Left ventricle myocardium inferior (tissue), 1 donor: ENCODE data around the gene CYTH4. TPM values are rescaled to one million over a fixed set of nuclear protein-coding genes. Genes with fewer than 3 reads are reported as not detected.

ENCODE experiments used
- DNase-seq: peaks from one replicate; pipeline ENCODE4 v3.0.0-alpha.2; 2020
- H3K27ac ChIP-seq: fragments of 200-600 bp; replicated peaks from 2 replicates; pipeline ENCODE4 v1.8.0; 2021
- H3K27me3 ChIP-seq: fragments of 200-600 bp; 2 replicates; pipeline ENCODE4 v1.8.0; 2021; ENCODE audit warnings: low read depth
- H3K36me3 ChIP-seq: fragments of 200-600 bp; 2 replicates; pipeline ENCODE4 v1.8.0; 2021
- H3K4me1 ChIP-seq: fragments of 200-600 bp; 2 replicates; pipeline ENCODE4 v1.8.0; 2021
- H3K4me3 ChIP-seq: fragments of 200-600 bp; 2 replicates; pipeline ENCODE4 v1.8.0; 2021; ENCODE audit warnings: mild to moderate bottlenecking, moderate library complexity
- H3K9me3 ChIP-seq: fragments of 200-600 bp; replicated peaks from 2 replicates; pipeline ENCODE4 v1.8.0; 2021
- intact Hi-C: fragments of 100-400 bp; cut with micrococcal nuclease; formaldehyde crosslinking; loops from one replicate; pipeline ENCODE4 v1.11.0; 2022
- total RNA-seq: library from RNA; stranded (reverse); fragmentation: NEBNext Ultra II Directional; extraction: Animal tissue kit (Norgen Biotek cat#: 25700); gene quantifications from one replicate; pipeline ENCODE4 v1.2.1, GENCODE V29; 2021
- TF ChIP-seq, protein P1 (sequence below): fragments of 200-600 bp; IDR thresholded peaks from 2 replicates; pipeline ENCODE4 v1.8.0; 2021; ENCODE audit warnings: antibody characterized with exemption, mild to moderate bottlenecking, borderline replicate concordance
- donor health status: DM: no; HTN: yes; CAD: no; lungs with severe emphysema.

Gene CYTH4
- total RNA-seq, 1 donor from 2014 or later, result 4.8 TPM

DNA sequence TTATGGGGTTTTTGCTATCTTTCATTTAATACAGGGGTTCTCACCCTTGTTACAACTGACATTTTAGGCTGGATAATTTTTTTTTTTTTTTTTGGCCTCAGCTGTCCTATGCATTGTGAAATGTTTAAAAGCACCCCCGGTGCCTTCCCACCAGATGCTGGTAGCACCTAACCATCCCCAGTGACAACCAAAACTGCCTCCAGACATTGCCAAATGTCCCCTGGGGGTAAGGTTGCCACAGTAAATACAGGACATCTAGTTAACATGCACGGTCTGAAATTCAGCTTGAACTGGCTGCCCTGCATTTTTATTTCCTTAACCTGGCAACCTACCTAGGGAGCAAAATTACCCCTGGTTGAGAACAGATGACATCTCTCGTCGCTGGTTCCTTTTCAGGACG is 72.4 kb downstream of the CYTH4 start:
- TF ChIP-seq, protein P1, sequence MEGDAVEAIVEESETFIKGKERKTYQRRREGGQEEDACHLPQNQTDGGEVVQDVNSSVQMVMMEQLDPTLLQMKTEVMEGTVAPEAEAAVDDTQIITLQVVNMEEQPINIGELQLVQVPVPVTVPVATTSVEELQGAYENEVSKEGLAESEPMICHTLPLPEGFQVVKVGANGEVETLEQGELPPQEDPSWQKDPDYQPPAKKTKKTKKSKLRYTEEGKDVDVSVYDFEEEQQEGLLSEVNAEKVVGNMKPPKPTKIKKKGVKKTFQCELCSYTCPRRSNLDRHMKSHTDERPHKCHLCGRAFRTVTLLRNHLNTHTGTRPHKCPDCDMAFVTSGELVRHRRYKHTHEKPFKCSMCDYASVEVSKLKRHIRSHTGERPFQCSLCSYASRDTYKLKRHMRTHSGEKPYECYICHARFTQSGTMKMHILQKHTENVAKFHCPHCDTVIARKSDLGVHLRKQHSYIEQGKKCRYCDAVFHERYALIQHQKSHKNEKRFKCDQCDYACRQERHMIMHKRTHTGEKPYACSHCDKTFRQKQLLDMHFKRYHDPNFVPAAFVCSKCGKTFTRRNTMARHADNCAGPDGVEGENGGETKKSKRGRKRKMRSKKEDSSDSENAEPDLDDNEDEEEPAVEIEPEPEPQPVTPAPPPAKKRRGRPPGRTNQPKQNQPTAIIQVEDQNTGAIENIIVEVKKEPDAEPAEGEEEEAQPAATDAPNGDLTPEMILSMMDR, result no peak
- no peak for DNase-seq
- no peaks in the 10 kb centered on the region for H3K9me3 ChIP-seq
- H3K27ac ChIP-seq, result no peak overlapping the region
- intact Hi-C loops, result no loop called here
- no peak overlapping the region for H3K4me3 ChIP-seq
- H3K36me3 ChIP-seq, result no peaks in the 10 kb centered on the region
- H3K4me1 ChIP-seq, result no peaks in the 10 kb centered on the region
- peaks cover 92% of the 10 kb centered on the region for H3K27me3 ChIP-seq

DNA sequence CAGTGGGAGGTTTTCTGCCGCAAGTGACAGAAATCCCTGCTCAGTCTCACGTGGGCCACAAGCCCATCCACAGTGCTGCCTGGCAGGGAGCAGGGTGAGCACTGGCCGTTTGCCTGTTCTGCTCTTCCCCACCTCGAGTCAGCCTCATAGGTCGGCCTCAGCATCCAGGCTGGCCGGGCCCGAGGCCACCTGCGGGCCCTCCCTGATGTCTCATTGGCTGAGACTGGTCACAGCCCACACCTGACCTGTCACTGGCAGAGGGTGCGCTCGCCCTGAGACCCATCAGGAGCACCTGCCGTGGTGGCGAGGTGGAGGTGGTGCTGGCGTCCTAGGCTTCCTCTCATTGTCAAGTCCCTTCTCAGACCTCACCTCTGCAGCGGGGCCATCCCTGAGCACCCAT is 72.9 kb downstream of the CYTH4 start:
- H3K27ac ChIP-seq, result no peak overlapping the region
- intact Hi-C loops, result no loop called here
- H3K36me3 ChIP-seq, result no peaks in the 10 kb centered on the region
- TF ChIP-seq, protein P1, result no peak
- DNase-seq, result no peak
- no peaks in the 10 kb centered on the region for H3K9me3 ChIP-seq
- peaks cover 91% of the 10 kb centered on the region for H3K27me3 ChIP-seq
- no peak overlapping the region for H3K4me3 ChIP-seq
- H3K4me1 ChIP-seq, result no peaks in the 10 kb centered on the region

DNA sequence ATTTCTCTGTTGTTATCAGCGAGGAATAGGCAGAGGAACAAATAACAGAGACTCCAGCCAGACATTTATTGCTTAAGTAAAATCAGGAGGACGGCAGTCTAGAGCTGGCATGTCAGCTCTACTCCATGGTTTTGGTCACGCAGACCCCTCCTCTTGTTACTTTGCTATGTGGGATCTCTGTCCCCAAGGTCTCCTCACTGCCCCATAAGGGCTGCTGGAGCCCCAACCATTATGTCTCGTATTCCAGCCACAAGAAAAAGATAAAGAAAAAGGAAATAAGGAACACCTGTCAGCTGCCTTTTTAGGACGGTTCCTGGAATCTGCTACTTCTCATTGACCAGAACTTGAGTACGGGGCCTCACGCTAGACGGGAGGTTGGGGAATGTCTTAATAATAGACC is 74.6 kb downstream of the CYTH4 start:
- H3K4me3 ChIP-seq, result no peak overlapping the region
- H3K27me3 ChIP-seq, result peaks cover 81% of the 10 kb centered on the region

DNA sequence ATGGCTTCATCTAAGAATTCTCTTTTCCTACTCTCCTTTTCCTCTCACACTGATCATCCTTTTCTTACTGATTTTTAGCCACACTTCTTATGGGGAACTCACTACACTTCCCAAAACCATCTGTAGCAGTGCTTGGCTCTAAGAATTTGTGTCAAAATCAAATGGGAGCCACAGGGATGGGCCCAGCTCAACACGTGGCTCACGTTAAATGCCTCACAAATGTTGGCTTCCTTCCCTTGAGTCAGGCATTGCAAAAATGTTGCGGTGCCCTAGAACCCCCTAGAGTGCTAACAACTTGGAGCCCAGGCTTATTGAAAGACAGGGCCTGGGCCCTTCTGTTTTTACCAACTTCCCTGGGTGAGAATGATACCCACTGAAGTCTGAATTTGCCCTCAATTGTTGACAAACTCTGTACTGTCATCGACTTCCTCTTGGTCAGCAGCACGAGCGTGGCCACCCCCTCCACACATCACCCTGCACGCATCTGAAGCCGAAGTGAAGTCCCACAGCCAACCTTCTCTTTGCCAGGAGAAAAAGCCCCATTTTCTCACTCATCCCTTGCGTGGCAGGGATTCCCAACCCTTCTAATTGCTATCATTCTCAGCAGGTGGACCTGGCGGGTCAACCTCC is 75.3 kb downstream of the CYTH4 start:
- TF ChIP-seq, protein P1, result no peak
- DNase-seq, result no peak
- intact Hi-C loops, result no loop called here
- no peaks in the 10 kb centered on the region for H3K9me3 ChIP-seq
- peaks cover 81% of the 10 kb centered on the region for H3K27me3 ChIP-seq
- H3K27ac ChIP-seq, result no peak overlapping the region
- H3K4me1 ChIP-seq, result no peaks in the 10 kb centered on the region
- no peaks in the 10 kb centered on the region for H3K36me3 ChIP-seq
- no peak overlapping the region for H3K4me3 ChIP-seq

More for the DNA sequence above, 74.6 kb downstream of the CYTH4 start:
- no peak for DNase-seq
- intact Hi-C loops, result no loop called here
- TF ChIP-seq, protein P1, result no peak
- no peaks in the 10 kb centered on the region for H3K4me1 ChIP-seq
- H3K27ac ChIP-seq, result no peak overlapping the region
- no peaks in the 10 kb centered on the region for H3K36me3 ChIP-seq
- no peaks in the 10 kb centered on the region for H3K9me3 ChIP-seq

DNA sequence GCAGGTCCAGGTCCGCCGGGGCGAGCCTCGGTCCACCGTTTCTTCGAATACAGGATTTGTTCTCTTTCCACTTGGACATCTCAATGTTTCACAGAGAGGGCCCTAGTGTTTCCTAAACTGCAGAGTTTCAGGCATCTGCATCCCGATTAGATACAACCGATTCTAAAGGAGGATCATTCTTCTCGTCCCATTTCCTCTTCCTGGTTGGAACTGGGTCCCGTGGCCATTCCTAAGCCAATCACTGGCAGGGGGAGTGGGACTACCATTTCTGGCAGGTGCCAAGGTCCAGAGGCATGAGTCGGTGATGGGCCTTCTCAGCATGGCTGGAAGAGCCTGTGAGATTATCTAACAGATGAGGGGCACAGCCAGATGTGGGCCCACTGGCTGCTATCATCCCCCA is 76.1 kb downstream of the CYTH4 start:
- TF ChIP-seq, protein P1, result no peak
- H3K4me1 ChIP-seq, result no peaks in the 10 kb centered on the region
- no peak for DNase-seq
- peaks cover 81% of the 10 kb centered on the region for H3K27me3 ChIP-seq
- no peak overlapping the region for H3K4me3 ChIP-seq
- intact Hi-C loops, result no loop called here
- no peak overlapping the region for H3K27ac ChIP-seq
- no peaks in the 10 kb centered on the region for H3K36me3 ChIP-seq
- no peaks in the 10 kb centered on the region for H3K9me3 ChIP-seq
